Measurements from ENCODE around the gene ZBTB9.

The ZBTB9 gene

DNA sequence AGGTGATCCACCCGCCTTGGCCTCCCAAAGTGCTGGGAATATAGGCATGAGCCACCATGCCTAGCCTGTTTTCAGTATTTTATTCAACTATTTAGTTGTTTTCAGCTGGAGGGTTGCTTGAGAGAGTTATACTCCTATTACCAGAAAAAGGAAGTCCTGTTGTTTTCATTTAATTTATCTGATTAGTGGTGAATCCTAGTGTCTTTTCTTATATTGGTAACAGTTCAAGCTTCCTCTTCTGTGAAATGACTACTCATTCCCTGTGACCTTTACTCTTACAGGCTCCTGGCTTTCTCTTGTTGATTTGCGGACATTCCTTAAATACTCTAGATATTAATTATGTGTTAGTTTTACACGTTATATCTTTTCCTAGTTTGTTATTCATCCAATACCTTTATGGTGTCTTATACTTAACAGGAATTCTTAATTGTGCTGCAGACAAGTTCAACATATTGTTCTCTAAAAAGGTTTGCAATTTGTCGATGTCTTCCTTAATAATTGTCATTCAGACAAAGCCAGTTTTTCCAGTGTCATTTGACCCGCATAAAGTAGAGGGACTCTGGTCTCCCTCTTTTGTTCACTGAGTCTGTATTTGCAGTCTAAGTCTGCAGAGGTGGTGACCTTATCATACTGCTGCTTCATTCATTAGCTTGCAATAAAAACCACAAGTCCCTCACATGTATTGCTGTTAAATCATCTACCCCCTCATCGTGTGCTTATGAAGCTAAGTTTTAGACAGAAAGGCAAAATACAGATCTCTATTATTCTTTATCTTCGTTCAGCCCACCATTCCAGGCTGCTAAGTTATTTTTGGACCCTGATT, 51.4 kb downstream of the ZBTB9 start:
- no peaks in the 10 kb centered on the region for H3K27me3 ChIP-seq (ENCODE audit: insufficient read depth, low read length, poor library complexity, severe bottlenecking)
- H3F3A ChIP-seq (ENCODE audit: low read depth), result no peaks in the 10 kb centered on the region
- no peaks in the 10 kb centered on the region for H3K79me2 ChIP-seq (ENCODE audit: insufficient read depth, low read length)
- TF ChIP-seq, protein P1, sequence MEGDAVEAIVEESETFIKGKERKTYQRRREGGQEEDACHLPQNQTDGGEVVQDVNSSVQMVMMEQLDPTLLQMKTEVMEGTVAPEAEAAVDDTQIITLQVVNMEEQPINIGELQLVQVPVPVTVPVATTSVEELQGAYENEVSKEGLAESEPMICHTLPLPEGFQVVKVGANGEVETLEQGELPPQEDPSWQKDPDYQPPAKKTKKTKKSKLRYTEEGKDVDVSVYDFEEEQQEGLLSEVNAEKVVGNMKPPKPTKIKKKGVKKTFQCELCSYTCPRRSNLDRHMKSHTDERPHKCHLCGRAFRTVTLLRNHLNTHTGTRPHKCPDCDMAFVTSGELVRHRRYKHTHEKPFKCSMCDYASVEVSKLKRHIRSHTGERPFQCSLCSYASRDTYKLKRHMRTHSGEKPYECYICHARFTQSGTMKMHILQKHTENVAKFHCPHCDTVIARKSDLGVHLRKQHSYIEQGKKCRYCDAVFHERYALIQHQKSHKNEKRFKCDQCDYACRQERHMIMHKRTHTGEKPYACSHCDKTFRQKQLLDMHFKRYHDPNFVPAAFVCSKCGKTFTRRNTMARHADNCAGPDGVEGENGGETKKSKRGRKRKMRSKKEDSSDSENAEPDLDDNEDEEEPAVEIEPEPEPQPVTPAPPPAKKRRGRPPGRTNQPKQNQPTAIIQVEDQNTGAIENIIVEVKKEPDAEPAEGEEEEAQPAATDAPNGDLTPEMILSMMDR (conservative IDR thresholded peaks at IDR 0.05; ENCODE audit: low read length), result no peak
- no peak for TF ChIP-seq EZH2phosphoT487 (IDR thresholded peaks at IDR 0.05; ENCODE audit: borderline replicate concordance)
- H4K20me1 ChIP-seq (ENCODE audit: insufficient read depth, low read length, poor library complexity, severe bottlenecking), result no peaks in the 10 kb centered on the region
- H3K36me3 ChIP-seq (ENCODE audit: insufficient read depth, low read length), result no peaks in the 10 kb centered on the region
- H3K4me1 ChIP-seq (ENCODE audit: insufficient read depth, low read length, poor library complexity, severe bottlenecking), result no peaks in the 10 kb centered on the region
- no peak overlapping the region for H3K4me3 ChIP-seq (ENCODE audit: low read length, poor library complexity, severe bottlenecking)
- H2AFZ ChIP-seq (ENCODE audit: low read length), result no peak overlapping the region
- no peaks in the 10 kb centered on the region for H3K9me2 ChIP-seq (replicated peaks; ENCODE audit: low read depth, low read length)
- H3K9me3 ChIP-seq (ENCODE audit: insufficient read depth, low read depth, low read length), result no peaks in the 10 kb centered on the region
- no peak overlapping the region for H3K9ac ChIP-seq (ENCODE audit: low read depth, low read length, poor library complexity, severe bottlenecking)
- H3K4me2 ChIP-seq (ENCODE audit: low read depth, low read length, poor library complexity, severe bottlenecking), result no peak overlapping the region
